H1 (cell line): ENCODE measurements around the gene ZC3H14. TPM values are rescaled to one million over a fixed set of nuclear protein-coding genes. Genes with fewer than 3 reads are reported as not detected.

ENCODE experiments used
- BACH1 ChIP-seq: IDR thresholded peaks from 2 replicates; pipeline ENCODE4 v1.6.1; 2012; ENCODE audit warnings: low read length, improper control_type of control experiment
- CHD7 ChIP-seq: fragments of 300-600 bp; sonication (generic); IDR thresholded peaks from 2 replicates; pipeline ENCODE4 v1.7.1; 2012; ENCODE audit warnings: low read length, moderate library complexity, mild to moderate bottlenecking, inconsistent platforms; ENCODE audit not compliant: insufficient replicate concordance
- EP300 ChIP-seq, 2 experiments: IDR thresholded peaks; 1 replicate in 1 of 2; 2 replicates in 1 of 2; pipeline ENCODE4 v1.6.1; 2011 to 2012; ENCODE audit warnings: low read depth in 2 of 2, low read length in 2 of 2, mild to moderate bottlenecking in 2 of 2, borderline replicate concordance in 1 of 2, inconsistent platforms in 1 of 2, moderate library complexity in 1 of 2
- FOSL1 ChIP-seq: IDR thresholded peaks from 2 replicates; pipeline ENCODE4 v1.6.1; 2011; ENCODE audit warnings: mild to moderate bottlenecking, low read depth, low read length, moderate library complexity; ENCODE audit not compliant: insufficient read depth
- POLR2AphosphoS5 ChIP-seq: IDR thresholded peaks from 2 replicates; pipeline ENCODE4 v1.6.1; 2011; ENCODE audit warnings: low read depth, low read length
- RBBP5 ChIP-seq: IDR thresholded peaks from 2 replicates; pipeline ENCODE4 v1.7.1; 2012; ENCODE audit warnings: low read depth, mild to moderate bottlenecking, inconsistent platforms, low read length, moderate library complexity, borderline replicate concordance
- SIN3A ChIP-seq, 2 experiments: IDR thresholded peaks in 1 of 2; conservative IDR thresholded peaks in 1 of 2; 2 replicates each; pipeline ENCODE4 v1.6.1; 2011 to 2012; ENCODE audit warnings: low read length in 2 of 2, improper control_type of control experiment in 1 of 2, low read depth in 1 of 2, mild to moderate bottlenecking in 1 of 2
- polyA plus RNA-seq, 7 experiments: library from polyadenylated mRNA; depleted of rRNA in 3 of 7; stranded (reverse) in 5 of 7; unstranded in 2 of 7; fragments of >200 nt in 5 of 7; fragments of 200-250 nt in 2 of 7; gene quantifications; 1 replicate in 5 of 7; 2 replicates in 1 of 7; 4 replicates in 1 of 7; pipeline versions ENCODE4 v1.2.1 to v1.2.3, GENCODE V29; 2011 to 2013; ENCODE audit warnings: missing spikeins in 2 of 7, mixed read lengths in 2 of 7
- total RNA-seq: library from RNA; stranded (reverse); fragmentation: NEBNext Ultra II Directional; extraction: Animal tissue kit (Norgen Biotek cat#: 25700); gene quantifications from 2 replicates; pipeline ENCODE4 v1.2.1, GENCODE V29; 2021
- TF ChIP-seq, protein P1 (sequence below), 3 experiments: IDR thresholded peaks; 1 replicate in 2 of 3; 2 replicates in 1 of 3; pipeline versions ENCODE4 v1.5.1 to v1.6.1; 2011; ENCODE audit warnings: low read length in 3 of 3, mild to moderate bottlenecking in 3 of 3, inconsistent platforms in 2 of 3, low read depth in 1 of 3, moderate library complexity in 1 of 3; ENCODE audit not compliant: insufficient read depth in 1 of 3; ENCODE audit errors: control extremely low read depth in 1 of 3

Gene ZC3H14
- total and polyA plus RNA-seq, 2 of the 8 experiments (the other 6 are each of a cell fraction or from before 2014, with no cell fraction given), result 86.0 to 99.1 TPM

GRCh38 chr14:88576222-88576621 lies 13.4 kb downstream of the ZC3H14 start (continued):
- TF ChIP-seq CHD7, result no peak
- TF ChIP-seq SIN3A (conservative IDR thresholded peaks at IDR 0.05 in 1 of 2, IDR thresholded peaks at IDR 0.05 in 1 of 2; ENCODE audit: low read depth in 1 of 2, low read length in 2 of 2), result no peak
- no peak for TF ChIP-seq FOSL1
- no peak for TF ChIP-seq BACH1
- TF ChIP-seq EP300 (IDR thresholded peaks at IDR 0.05; ENCODE audit: borderline replicate concordance in 1 of 2, low read depth in 2 of 2, low read length in 2 of 2), result no peak
- TF ChIP-seq POLR2AphosphoS5, result no peak
- TF ChIP-seq, protein P1, sequence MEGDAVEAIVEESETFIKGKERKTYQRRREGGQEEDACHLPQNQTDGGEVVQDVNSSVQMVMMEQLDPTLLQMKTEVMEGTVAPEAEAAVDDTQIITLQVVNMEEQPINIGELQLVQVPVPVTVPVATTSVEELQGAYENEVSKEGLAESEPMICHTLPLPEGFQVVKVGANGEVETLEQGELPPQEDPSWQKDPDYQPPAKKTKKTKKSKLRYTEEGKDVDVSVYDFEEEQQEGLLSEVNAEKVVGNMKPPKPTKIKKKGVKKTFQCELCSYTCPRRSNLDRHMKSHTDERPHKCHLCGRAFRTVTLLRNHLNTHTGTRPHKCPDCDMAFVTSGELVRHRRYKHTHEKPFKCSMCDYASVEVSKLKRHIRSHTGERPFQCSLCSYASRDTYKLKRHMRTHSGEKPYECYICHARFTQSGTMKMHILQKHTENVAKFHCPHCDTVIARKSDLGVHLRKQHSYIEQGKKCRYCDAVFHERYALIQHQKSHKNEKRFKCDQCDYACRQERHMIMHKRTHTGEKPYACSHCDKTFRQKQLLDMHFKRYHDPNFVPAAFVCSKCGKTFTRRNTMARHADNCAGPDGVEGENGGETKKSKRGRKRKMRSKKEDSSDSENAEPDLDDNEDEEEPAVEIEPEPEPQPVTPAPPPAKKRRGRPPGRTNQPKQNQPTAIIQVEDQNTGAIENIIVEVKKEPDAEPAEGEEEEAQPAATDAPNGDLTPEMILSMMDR (IDR thresholded peaks at IDR 0.05; ENCODE audit: control extremely low read depth in 1 of 3, insufficient read depth in 1 of 3, low read depth in 1 of 3, low read length in 3 of 3), result no peak
- no peak for TF ChIP-seq RBBP5
